GM18498 (cell line): ENCODE data around the gene LRMDA.

ENCODE experiments used
- ATAC-seq: cut with Tn5 transposase; IDR thresholded peaks from one replicate; pipeline ENCODE4 v1.9.1; 2021; ENCODE audit warnings: mild to moderate bottlenecking, moderate library complexity; ENCODE audit not compliant: unreplicated experiment

LRMDA gene

GRCh38 chr10:75531571-75532031 is 100.2 kb downstream of the LRMDA start:
- ATAC-seq, result no peak

- ATAC-seq, result peak; percentile 57
Observed at GRCh38 chr10:75532253-75532924, 101.0 kb downstream of the LRMDA start.

GRCh38 chr10:75538144-75538543 is 106.7 kb downstream of the LRMDA start:
- ATAC-seq, result no peak

GRCh38 chr10:75538765-75539164 is 107.3 kb downstream of the LRMDA start:
- no peak for ATAC-seq

- ATAC-seq, result no peak
Observed at GRCh38 chr10:75540357-75540966, 109.0 kb downstream of the LRMDA start.

GRCh38 chr10:75540981-75541380 is 109.6 kb downstream of the LRMDA start:
- ATAC-seq, result no peak

- ATAC-seq, result no peak
Observed at GRCh38 chr10:75541411-75541810, 110.0 kb downstream of the LRMDA start.

GRCh38 chr10:75542084-75542483 is 110.7 kb downstream of the LRMDA start:
- ATAC-seq, result no peak

GRCh38 chr10:75542906-75543305 is 111.5 kb downstream of the LRMDA start:
- no peak for ATAC-seq

- no peak for ATAC-seq
Observed at GRCh38 chr10:75544386-75544785, 113.0 kb downstream of the LRMDA start.

- no peak for ATAC-seq
Observed at GRCh38 chr10:75544993-75545706, 113.7 kb downstream of the LRMDA start.

- no peak for ATAC-seq
Observed at GRCh38 chr10:75546004-75546403, 114.6 kb downstream of the LRMDA start.

- ATAC-seq, result peak; percentile 64
Observed at GRCh38 chr10:75547391-75548298, 116.2 kb downstream of the LRMDA start.

GRCh38 chr10:75548356-75548755 is 116.9 kb downstream of the LRMDA start:
- no peak for ATAC-seq

- no peak for ATAC-seq
Observed at GRCh38 chr10:75550191-75550590, 118.8 kb downstream of the LRMDA start.

GRCh38 chr10:75552171-75552570 is 120.7 kb downstream of the LRMDA start:
- no peak for ATAC-seq

GRCh38 chr10:75553550-75553949 is 122.1 kb downstream of the LRMDA start:
- ATAC-seq, result no peak

GRCh38 chr10:75555323-75555722 is 123.9 kb downstream of the LRMDA start:
- ATAC-seq, result no peak

- ATAC-seq, result no peak
Observed at GRCh38 chr10:75556320-75556719, 124.9 kb downstream of the LRMDA start.

- ATAC-seq, result no peak
Observed at GRCh38 chr10:75565286-75566251, 134.1 kb downstream of the LRMDA start.
